ENCODE results near the gene GPBP1.
A peak's percentile ranks its signal among the peaks of the same experiment; 100 is the strongest.
"Not testable (repeated sequence)": the region's sequence is repeated elsewhere in the genome, so short reads cannot be mapped to it uniquely, and the experiment has no call there.

GPBP1 gene

GRCh38 chr5:57291894-57292293 is 118.0 kb downstream of the GPBP1 start:
- DNase-seq, result no peak

GRCh38 chr5:57292336-57292735 is 118.5 kb downstream of the GPBP1 start:
- no peak for DNase-seq

GRCh38 chr5:57298295-57298984 is 124.6 kb downstream of the GPBP1 start:
- peak; percentile 81 to 93 (median 90) for DNase-seq

GRCh38 chr5:57298985-57299491 is 125.2 kb downstream of the GPBP1 start:
- DNase-seq, result peak; percentile 78 to 92 (median 80)

GRCh38 chr5:57299986-57300385 is 126.1 kb downstream of the GPBP1 start:
- DNase-seq, result peak; percentile 37 to 70 (median 54)

- DNase-seq, result peak; percentile 27 to 40 (median 36)
Observed at GRCh38 chr5:57302164-57302563, 128.3 kb downstream of the GPBP1 start.

GRCh38 chr5:57302643-57303042 is 128.8 kb downstream of the GPBP1 start:
- no peak for DNase-seq

GRCh38 chr5:57303985-57304384 is 130.1 kb downstream of the GPBP1 start:
- no peak for DNase-seq

- no peak for DNase-seq
Observed at GRCh38 chr5:57304931-57305330, 131.1 kb downstream of the GPBP1 start.

- DNase-seq, result no peak
Observed at GRCh38 chr5:57306359-57306758, 132.5 kb downstream of the GPBP1 start.

GRCh38 chr5:57307516-57307915 is 133.7 kb downstream of the GPBP1 start:
- DNase-seq, result no peak

GRCh38 chr5:57309022-57309421 is 135.2 kb downstream of the GPBP1 start:
- DNase-seq, result not testable (repeated sequence)

GRCh38 chr5:57311251-57311650 is 137.4 kb downstream of the GPBP1 start:
- no peak for DNase-seq

GRCh38 chr5:57311921-57312735 is 138.3 kb downstream of the GPBP1 start:
- DNase-seq, result no peak

GRCh38 chr5:57313716-57314115 is 139.9 kb downstream of the GPBP1 start:
- DNase-seq, result no peak

Data from suppressor macrophage (primary cell).